DMS153 treated with DMSO at 0.1 percent for 48 hours (cell line): ENCODE results near the gene MRI1.

Experiments used
- DNase-seq: peaks from one replicate; lab custom pipeline; 2025; ENCODE audit not compliant: unreplicated experiment; lab: John Stamatoyannopoulos, UW

The MRI1 gene

DNA sequence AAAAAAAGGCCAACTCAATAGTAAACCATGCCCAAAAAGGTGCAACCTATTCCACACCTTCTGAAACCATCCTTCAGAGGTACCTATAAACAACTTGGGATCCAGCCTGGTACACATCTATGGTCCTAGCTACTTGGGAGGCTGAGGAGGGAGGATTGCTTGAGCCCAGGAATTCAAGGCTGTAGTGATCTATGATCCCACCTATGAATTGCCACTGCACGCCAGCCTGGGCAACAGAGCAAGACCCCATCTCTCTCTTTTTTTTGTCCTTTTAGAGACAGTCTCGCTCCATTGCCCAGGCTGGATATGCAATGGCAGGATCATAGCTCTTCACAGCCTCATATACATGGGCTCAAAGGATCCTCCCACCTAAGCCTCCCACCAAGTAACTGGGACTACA, 57.0 kb downstream of the MRI1 start:
- DNase-seq, result no peak

GRCh38 chr19:13823256-13823655, 58.9 kb downstream of the MRI1 start:
- DNase-seq, result no peak
